ENCODE measurements around the gene STXBP4. TPM values are rescaled to one million over a fixed set of nuclear protein-coding genes. Genes with fewer than 3 reads are reported as not detected.

STXBP4 gene
- total RNA-seq, 1 experiment from 2014 or later, result 16.5 TPM

DNA sequence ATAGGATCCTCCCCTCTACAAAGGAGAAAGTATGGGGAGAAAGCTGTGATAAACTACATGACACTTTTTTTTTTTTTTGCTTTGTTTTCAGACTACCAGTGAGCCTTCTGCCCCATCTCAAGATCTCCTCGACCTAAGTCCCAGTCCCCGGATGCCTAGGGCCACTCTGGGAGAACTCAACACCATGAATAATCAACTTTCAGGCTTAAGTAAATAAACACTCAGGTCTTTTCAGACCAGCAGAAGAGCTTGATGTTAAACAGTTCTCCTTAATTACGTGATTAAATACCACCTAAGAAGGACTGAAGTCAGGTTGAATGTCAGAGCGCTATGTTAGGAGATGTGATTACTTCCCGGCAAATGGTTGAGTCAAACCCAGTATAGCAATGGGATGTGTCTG lies 31.5 kb upstream of the STXBP4 start:
- Histone ChIP-seq H4K20me1 (ENCODE audit: control insufficient read depth, insufficient read depth, insufficient read length) (no peaks in the 10 kb centered on the region), H3T11ph (ENCODE audit: low read length) (no peak overlapping the region), H2AFZ (ENCODE audit: low read length) (no peak overlapping the region), H3K79me1 (ENCODE audit: insufficient read depth, low read depth, low read length, poor library complexity, severe bottlenecking) (no peaks in the 10 kb centered on the region), H3K9me3 (ENCODE audit: control insufficient read depth, low read depth, low read length) (no peaks in the 10 kb centered on the region), H3K27ac (ENCODE audit: insufficient read length, low read depth, low read length) (no peak overlapping the region), H2BK120ac (ENCODE audit: low read depth, low read length, poor library complexity, severe bottlenecking) (no peak overlapping the region), H3K14ac (ENCODE audit: insufficient read depth, low read length) (no peak overlapping the region), H3K9ac (ENCODE audit: extremely low read depth, insufficient read length, low read length) (no peak overlapping the region), H3K56ac (ENCODE audit: insufficient read length, low read depth, low read length) (no peak overlapping the region), H2AK5ac (ENCODE audit: insufficient read length, low read length) (no peak overlapping the region), H2BK20ac (ENCODE audit: low read depth, low read length, poor library complexity, severe bottlenecking) (no peak overlapping the region), H3K23me2 (ENCODE audit: insufficient read length, low read depth, low read length, poor library complexity, severe bottlenecking) (no peaks in the 10 kb centered on the region), H3K27me3 (ENCODE audit: insufficient read depth, low read length) (no peaks in the 10 kb centered on the region), H3K4ac (ENCODE audit: low read depth, low read length) (no peak overlapping the region), H4K91ac (ENCODE audit: insufficient read length, low read depth, low read length) (no peak overlapping the region), H4K5ac (ENCODE audit: insufficient read length, low read depth, low read length) (no peak overlapping the region), H2BK15ac (ENCODE audit: low read depth, low read length) (no peak overlapping the region), H2BK12ac (ENCODE audit: insufficient read length, low read depth, low read length) (no peak overlapping the region), H4K8ac (replicated peaks; ENCODE audit: insufficient read length, low read depth, low read length) (no peak overlapping the region), H3K18ac (ENCODE audit: insufficient read length, low read depth, low read length) (no peak overlapping the region), H3K23ac (ENCODE audit: insufficient read length, low read depth, low read length) (no peak overlapping the region), H3K4me2 (ENCODE audit: insufficient read depth, insufficient read length, low read length) (no peak overlapping the region), H3K4me1 (ENCODE audit: insufficient read depth, low read length) (no peaks in the 10 kb centered on the region), H3K79me2 (ENCODE audit: insufficient read depth, low read length) (no peaks in the 10 kb centered on the region), H2BK5ac (ENCODE audit: insufficient read length, low read length) (no peak overlapping the region)
- no peaks in the 10 kb centered on the region for H3K4me1 Mint-ChIP-seq
- WGBS (ENCODE audit: extremely low coverage, insufficient read length, low lambda C conversion rate), result no CpG with 5 or more reads among the region's 5 CpGs
- TF ChIP-seq, protein P1, sequence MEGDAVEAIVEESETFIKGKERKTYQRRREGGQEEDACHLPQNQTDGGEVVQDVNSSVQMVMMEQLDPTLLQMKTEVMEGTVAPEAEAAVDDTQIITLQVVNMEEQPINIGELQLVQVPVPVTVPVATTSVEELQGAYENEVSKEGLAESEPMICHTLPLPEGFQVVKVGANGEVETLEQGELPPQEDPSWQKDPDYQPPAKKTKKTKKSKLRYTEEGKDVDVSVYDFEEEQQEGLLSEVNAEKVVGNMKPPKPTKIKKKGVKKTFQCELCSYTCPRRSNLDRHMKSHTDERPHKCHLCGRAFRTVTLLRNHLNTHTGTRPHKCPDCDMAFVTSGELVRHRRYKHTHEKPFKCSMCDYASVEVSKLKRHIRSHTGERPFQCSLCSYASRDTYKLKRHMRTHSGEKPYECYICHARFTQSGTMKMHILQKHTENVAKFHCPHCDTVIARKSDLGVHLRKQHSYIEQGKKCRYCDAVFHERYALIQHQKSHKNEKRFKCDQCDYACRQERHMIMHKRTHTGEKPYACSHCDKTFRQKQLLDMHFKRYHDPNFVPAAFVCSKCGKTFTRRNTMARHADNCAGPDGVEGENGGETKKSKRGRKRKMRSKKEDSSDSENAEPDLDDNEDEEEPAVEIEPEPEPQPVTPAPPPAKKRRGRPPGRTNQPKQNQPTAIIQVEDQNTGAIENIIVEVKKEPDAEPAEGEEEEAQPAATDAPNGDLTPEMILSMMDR (conservative IDR thresholded peaks at IDR 0.05), result no peak
- H3K27me3 Mint-ChIP-seq (ENCODE audit: low read depth), result peaks cover under 1% of the 10 kb centered on the region; the same call in 1 of the 2 replicates
- H3K9me3 Mint-ChIP-seq, result no peaks in the 10 kb centered on the region
- H3K36me3 Mint-ChIP-seq (ENCODE audit: insufficient read depth in 1 of 3, low read depth in 3 of 3), result peaks cover 45 to 81% (median 79%) of the 10 kb centered on the region in 3 experiments
- no peak for DNase-seq
- no peak overlapping the region for H3K27ac Mint-ChIP-seq
- no peak overlapping the region for H3K4me3 Mint-ChIP-seq

Data from H9 (cell line).